Peyer's patch (tissue), 4 donors: Measurements from ENCODE around the gene SNRPN.

Experiments used
- POLR2A ChIP-seq, 2 donors: fragments of 450-650 bp; IDR thresholded peaks; one replicate each; pipeline ENCODE4 v1.5.1; 2017; ENCODE audit warnings: antibody characterized with exemption in 2 of 2, mild to moderate bottlenecking in 2 of 2, moderate library complexity in 2 of 2
- TF ChIP-seq, protein P1 (sequence below), 6 experiments: fragments of 450-650 bp in 4 of 6; fragments of 200-600 bp in 2 of 6; sonication (generic) in 1 of 6; IDR thresholded peaks; one replicate each; pipeline ENCODE4 v1.5.1; 2017 to 2019; ENCODE audit warnings: antibody characterized with exemption in 6 of 6, mild to moderate bottlenecking in 3 of 6, moderate library complexity in 1 of 6

DNA sequence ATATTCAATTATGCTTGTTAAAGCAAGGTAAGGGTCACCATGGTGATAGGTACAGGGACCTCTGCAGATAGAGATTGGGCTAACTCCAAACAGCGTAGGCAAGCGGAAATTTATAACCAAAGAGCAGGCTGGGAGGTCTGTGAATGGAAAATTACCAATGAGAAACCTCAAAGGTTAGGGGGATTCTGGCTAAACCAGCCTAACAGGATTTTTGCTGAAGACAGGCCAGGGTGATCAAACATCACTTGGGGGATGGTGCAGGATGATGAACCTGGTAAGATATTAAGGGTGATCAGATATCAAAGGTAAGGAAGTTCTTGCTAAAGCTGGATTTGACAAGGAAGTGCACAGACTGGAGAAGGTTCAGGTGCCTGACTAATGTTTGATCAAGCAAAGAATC lies 35.3 kb upstream of the SNRPN start:
- TF ChIP-seq, protein P1, sequence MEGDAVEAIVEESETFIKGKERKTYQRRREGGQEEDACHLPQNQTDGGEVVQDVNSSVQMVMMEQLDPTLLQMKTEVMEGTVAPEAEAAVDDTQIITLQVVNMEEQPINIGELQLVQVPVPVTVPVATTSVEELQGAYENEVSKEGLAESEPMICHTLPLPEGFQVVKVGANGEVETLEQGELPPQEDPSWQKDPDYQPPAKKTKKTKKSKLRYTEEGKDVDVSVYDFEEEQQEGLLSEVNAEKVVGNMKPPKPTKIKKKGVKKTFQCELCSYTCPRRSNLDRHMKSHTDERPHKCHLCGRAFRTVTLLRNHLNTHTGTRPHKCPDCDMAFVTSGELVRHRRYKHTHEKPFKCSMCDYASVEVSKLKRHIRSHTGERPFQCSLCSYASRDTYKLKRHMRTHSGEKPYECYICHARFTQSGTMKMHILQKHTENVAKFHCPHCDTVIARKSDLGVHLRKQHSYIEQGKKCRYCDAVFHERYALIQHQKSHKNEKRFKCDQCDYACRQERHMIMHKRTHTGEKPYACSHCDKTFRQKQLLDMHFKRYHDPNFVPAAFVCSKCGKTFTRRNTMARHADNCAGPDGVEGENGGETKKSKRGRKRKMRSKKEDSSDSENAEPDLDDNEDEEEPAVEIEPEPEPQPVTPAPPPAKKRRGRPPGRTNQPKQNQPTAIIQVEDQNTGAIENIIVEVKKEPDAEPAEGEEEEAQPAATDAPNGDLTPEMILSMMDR (IDR thresholded peaks at IDR 0.05), result no peak
- TF ChIP-seq POLR2A (IDR thresholded peaks at IDR 0.05), result no peak
